ENCODE data around the gene PPIL1. TPM values are rescaled to one million over a fixed set of nuclear protein-coding genes. Genes with fewer than 3 reads are reported as not detected.
A peak's percentile ranks its signal among the peaks of the same experiment; 100 is the strongest.

Gene PPIL1
- total and polyA plus RNA-seq, 2 of the 13 experiments (the other 11 are each of a cell fraction or from before 2014, with no cell fraction given): 74.2 to 144 TPM

- TF ChIP-seq, protein P1, sequence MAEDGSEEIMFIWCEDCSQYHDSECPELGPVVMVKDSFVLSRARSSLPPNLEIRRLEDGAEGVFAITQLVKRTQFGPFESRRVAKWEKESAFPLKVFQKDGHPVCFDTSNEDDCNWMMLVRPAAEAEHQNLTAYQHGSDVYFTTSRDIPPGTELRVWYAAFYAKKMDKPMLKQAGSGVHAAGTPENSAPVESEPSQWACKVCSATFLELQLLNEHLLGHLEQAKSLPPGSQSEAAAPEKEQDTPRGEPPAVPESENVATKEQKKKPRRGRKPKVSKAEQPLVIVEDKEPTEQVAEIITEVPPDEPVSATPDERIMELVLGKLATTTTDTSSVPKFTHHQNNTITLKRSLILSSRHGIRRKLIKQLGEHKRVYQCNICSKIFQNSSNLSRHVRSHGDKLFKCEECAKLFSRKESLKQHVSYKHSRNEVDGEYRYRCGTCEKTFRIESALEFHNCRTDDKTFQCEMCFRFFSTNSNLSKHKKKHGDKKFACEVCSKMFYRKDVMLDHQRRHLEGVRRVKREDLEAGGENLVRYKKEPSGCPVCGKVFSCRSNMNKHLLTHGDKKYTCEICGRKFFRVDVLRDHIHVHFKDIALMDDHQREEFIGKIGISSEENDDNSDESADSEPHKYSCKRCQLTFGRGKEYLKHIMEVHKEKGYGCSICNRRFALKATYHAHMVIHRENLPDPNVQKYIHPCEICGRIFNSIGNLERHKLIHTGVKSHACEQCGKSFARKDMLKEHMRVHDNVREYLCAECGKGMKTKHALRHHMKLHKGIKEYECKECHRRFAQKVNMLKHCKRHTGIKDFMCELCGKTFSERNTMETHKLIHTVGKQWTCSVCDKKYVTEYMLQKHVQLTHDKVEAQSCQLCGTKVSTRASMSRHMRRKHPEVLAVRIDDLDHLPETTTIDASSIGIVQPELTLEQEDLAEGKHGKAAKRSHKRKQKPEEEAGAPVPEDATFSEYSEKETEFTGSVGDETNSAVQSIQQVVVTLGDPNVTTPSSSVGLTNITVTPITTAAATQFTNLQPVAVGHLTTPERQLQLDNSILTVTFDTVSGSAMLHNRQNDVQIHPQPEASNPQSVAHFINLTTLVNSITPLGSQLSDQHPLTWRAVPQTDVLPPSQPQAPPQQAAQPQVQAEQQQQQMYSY (CRISPR knock-in tag; IDR thresholded peaks at IDR 0.05): peak; percentile 87
- no peak for TF ChIP-seq MAFK (conservative IDR thresholded peaks at IDR 0.05 in 1 of 2, IDR thresholded peaks at IDR 0.05 in 1 of 2; ENCODE audit: low read length in 2 of 2)
- no peak for TF ChIP-seq CBX5 (CRISPR knock-in tag; IDR thresholded peaks at IDR 0.05; ENCODE audit: borderline replicate concordance)
- TF ChIP-seq, protein P2, sequence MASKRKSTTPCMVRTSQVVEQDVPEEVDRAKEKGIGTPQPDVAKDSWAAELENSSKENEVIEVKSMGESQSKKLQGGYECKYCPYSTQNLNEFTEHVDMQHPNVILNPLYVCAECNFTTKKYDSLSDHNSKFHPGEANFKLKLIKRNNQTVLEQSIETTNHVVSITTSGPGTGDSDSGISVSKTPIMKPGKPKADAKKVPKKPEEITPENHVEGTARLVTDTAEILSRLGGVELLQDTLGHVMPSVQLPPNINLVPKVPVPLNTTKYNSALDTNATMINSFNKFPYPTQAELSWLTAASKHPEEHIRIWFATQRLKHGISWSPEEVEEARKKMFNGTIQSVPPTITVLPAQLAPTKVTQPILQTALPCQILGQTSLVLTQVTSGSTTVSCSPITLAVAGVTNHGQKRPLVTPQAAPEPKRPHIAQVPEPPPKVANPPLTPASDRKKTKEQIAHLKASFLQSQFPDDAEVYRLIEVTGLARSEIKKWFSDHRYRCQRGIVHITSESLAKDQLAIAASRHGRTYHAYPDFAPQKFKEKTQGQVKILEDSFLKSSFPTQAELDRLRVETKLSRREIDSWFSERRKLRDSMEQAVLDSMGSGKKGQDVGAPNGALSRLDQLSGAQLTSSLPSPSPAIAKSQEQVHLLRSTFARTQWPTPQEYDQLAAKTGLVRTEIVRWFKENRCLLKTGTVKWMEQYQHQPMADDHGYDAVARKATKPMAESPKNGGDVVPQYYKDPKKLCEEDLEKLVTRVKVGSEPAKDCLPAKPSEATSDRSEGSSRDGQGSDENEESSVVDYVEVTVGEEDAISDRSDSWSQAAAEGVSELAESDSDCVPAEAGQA (IDR thresholded peaks at IDR 0.05; ENCODE audit: low read depth): no peak
- TF ChIP-seq, protein P2 (CRISPR knock-in tag; IDR thresholded peaks at IDR 0.05; ENCODE audit: borderline replicate concordance): no peak
- TF ChIP-seq RORA (CRISPR knock-in tag; IDR thresholded peaks at IDR 0.05): no peak
- 0 out of 2 replicates have a peak, but pooled peaks have one; percentile 24 for TF ChIP-seq ZNF850 (CRISPR knock-in tag; conservative IDR thresholded peaks at IDR 0.05)
- TF ChIP-seq ZNF317 (CRISPR knock-in tag; IDR thresholded peaks at IDR 0.05): 0 out of 2 replicates have a peak, but pooled peaks have one; percentile 51
- no peak for TF ChIP-seq SRY (CRISPR knock-in tag; IDR thresholded peaks at IDR 0.05)
- no peak for TF ChIP-seq ZNF547 (CRISPR knock-in tag; IDR thresholded peaks at IDR 0.05)
- no peak for TF ChIP-seq PAF1 (CRISPR knock-in tag; IDR thresholded peaks at IDR 0.05)
- no peak for TF ChIP-seq ZNF251 (CRISPR knock-in tag; IDR thresholded peaks at IDR 0.05)
- 0 out of 2 replicates have a peak, but pooled peaks have one; percentile 73 for TF ChIP-seq MZF1 (CRISPR knock-in tag; IDR thresholded peaks at IDR 0.05; ENCODE audit: borderline replicate concordance)
- 0 out of 2 replicates have a peak, but pooled peaks have one; percentile 43 for TF ChIP-seq ZFP62 (CRISPR knock-in tag; IDR thresholded peaks at IDR 0.05)
- no peak for TF ChIP-seq ZNF747 (CRISPR knock-in tag; IDR thresholded peaks at IDR 0.05; ENCODE audit: borderline replicate concordance)
- no peak; the same call in 1 of the 2 replicates for TF ChIP-seq GATAD2A (CRISPR knock-in tag; IDR thresholded peaks at IDR 0.05)
- TF ChIP-seq ZSCAN9 (CRISPR knock-in tag; IDR thresholded peaks at IDR 0.05; ENCODE audit: borderline replicate concordance): no peak; the same call in 1 of the 2 replicates
- peak; percentile 69; the same call in 1 of the 2 replicates for TF ChIP-seq ZNF891 (CRISPR knock-in tag; IDR thresholded peaks at IDR 0.05)
- no peak for TF ChIP-seq ZNF451 (CRISPR knock-in tag; IDR thresholded peaks at IDR 0.05)
- TF ChIP-seq PCBP2 (optimal IDR thresholded peaks at IDR 0.05; ENCODE audit: low read depth, low read length, poor library complexity, severe bottlenecking): no peak
Measured at GRCh38 chr6:36840432-36841403, 33.9 kb downstream of the PPIL1 start (continued).

All from HepG2 (cell line).